SJSA1 (cell line): ENCODE results near the gene P2RX3. TPM values are rescaled to one million over a fixed set of nuclear protein-coding genes. Genes with fewer than 3 reads are reported as not detected.

ENCODE experiments used
- DNase-seq, 2 experiments: peaks; one replicate each; pipeline ENCODE4 v3.0.0-alpha.2; 2015 to 2020; ENCODE audit warnings: low spot score in 2 of 2, low read depth in 1 of 2
- H3K27ac ChIP-seq: fragments of 250-450 bp; sonication (Bioruptor Pico); 2 replicates; pipeline ENCODE4 v1.5.1; 2020; ENCODE audit warnings: mild to moderate bottlenecking, moderate library complexity
- H3K27me3 ChIP-seq: fragments of 250-450 bp; sonication (Bioruptor Pico); replicated peaks from 2 replicates; pipeline ENCODE4 v1.5.1; 2020; ENCODE audit warnings: mild to moderate bottlenecking, moderate library complexity
- H3K36me3 ChIP-seq: fragments of 250-450 bp; sonication (Bioruptor Pico); 2 replicates; pipeline ENCODE4 v1.5.1; 2020; ENCODE audit warnings: mild to moderate bottlenecking
- H3K4me1 ChIP-seq: fragments of 250-450 bp; sonication (Bioruptor Pico); replicated peaks from 2 replicates; pipeline ENCODE4 v1.6.1; 2021; ENCODE audit warnings: mild to moderate bottlenecking
- H3K4me3 ChIP-seq: fragments of 250-450 bp; sonication (Bioruptor Pico); 2 replicates; pipeline ENCODE4 v1.5.1; 2020; ENCODE audit warnings: mild to moderate bottlenecking
- H3K9me3 ChIP-seq: fragments of 250-450 bp; sonication (Bioruptor Pico); replicated peaks from 2 replicates; pipeline ENCODE4 v1.5.1; 2020; ENCODE audit warnings: mild to moderate bottlenecking
- total RNA-seq: library from RNA; depleted of rRNA; stranded (reverse); fragments of >200 nt; shearing (Covaris generic); gene quantifications from 2 replicates; pipeline ENCODE4 v1.2.3, GENCODE V29; 2014

The P2RX3 gene
- total RNA-seq, 1 experiment from 2014 or later = not detected

GRCh38 chr11:57368845-57369232 lies 30.7 kb downstream of the P2RX3 start:
- Histone ChIP-seq H3K27me3 (peaks cover 3% of the 10 kb centered on the region; the same call in 1 of the 2 replicates), H3K9me3 (no peaks in the 10 kb centered on the region), H3K4me3 (no peak overlapping the region), H3K36me3 (no peaks in the 10 kb centered on the region), H3K4me1 (no peaks in the 10 kb centered on the region; the same call in 1 of the 2 replicates), H3K27ac (no peak overlapping the region)
- DNase-seq = no peak

- H3K4me1 ChIP-seq = no peaks in the 10 kb centered on the region; the same call in 1 of the 2 replicates
- no peak overlapping the region for H3K27ac ChIP-seq
- no peak for DNase-seq
- H3K36me3 ChIP-seq = no peaks in the 10 kb centered on the region
- H3K4me3 ChIP-seq = no peak overlapping the region
- H3K9me3 ChIP-seq = no peaks in the 10 kb centered on the region
- H3K27me3 ChIP-seq = peaks cover 3% of the 10 kb centered on the region; the same call in 1 of the 2 replicates
Observed at GRCh38 chr11:57370251-57370650, 32.1 kb downstream of the P2RX3 start.

GRCh38 chr11:57370941-57371340 lies 32.8 kb downstream of the P2RX3 start:
- no peak for DNase-seq
- no peaks in the 10 kb centered on the region for H3K36me3 ChIP-seq
- no peak overlapping the region for H3K4me3 ChIP-seq
- H3K27me3 ChIP-seq = peaks cover 3% of the 10 kb centered on the region; the same call in 1 of the 2 replicates
- no peaks in the 10 kb centered on the region for H3K9me3 ChIP-seq
- no peak overlapping the region for H3K27ac ChIP-seq
- H3K4me1 ChIP-seq = no peaks in the 10 kb centered on the region; the same call in 1 of the 2 replicates

GRCh38 chr11:57373146-57373545 lies 35.0 kb downstream of the P2RX3 start:
- no peak for DNase-seq
- Histone ChIP-seq H3K36me3 (no peaks in the 10 kb centered on the region), H3K9me3 (no peaks in the 10 kb centered on the region), H3K27me3 (no peaks in the 10 kb centered on the region), H3K4me1 (no peaks in the 10 kb centered on the region; the same call in 1 of the 2 replicates), H3K4me3 (no peak overlapping the region), H3K27ac (no peak overlapping the region)

GRCh38 chr11:57374966-57375365 lies 36.8 kb downstream of the P2RX3 start:
- Histone ChIP-seq H3K27me3 (0 out of 2 replicates have a peak, but pooled peaks cover 3% of the 10 kb centered on the region), H3K36me3 (no peaks in the 10 kb centered on the region), H3K4me1 (no peaks in the 10 kb centered on the region; the same call in 1 of the 2 replicates), H3K9me3 (no peaks in the 10 kb centered on the region), H3K27ac (no peak overlapping the region), H3K4me3 (no peak overlapping the region)
- no peak for DNase-seq

GRCh38 chr11:57375490-57375889 lies 37.3 kb downstream of the P2RX3 start:
- Histone ChIP-seq H3K4me3 (no peak overlapping the region), H3K9me3 (no peaks in the 10 kb centered on the region), H3K27me3 (0 out of 2 replicates have a peak, but pooled peaks cover 3% of the 10 kb centered on the region), H3K36me3 (no peaks in the 10 kb centered on the region), H3K27ac (no peak overlapping the region), H3K4me1 (no peaks in the 10 kb centered on the region)
- DNase-seq = no peak

- no peak overlapping the region for H3K27ac ChIP-seq
- no peaks in the 10 kb centered on the region for H3K4me1 ChIP-seq
- no peaks in the 10 kb centered on the region for H3K36me3 ChIP-seq
- 0 out of 2 replicates have a peak, but pooled peaks cover 3% of the 10 kb centered on the region for H3K27me3 ChIP-seq
- DNase-seq = no peak
- no peaks in the 10 kb centered on the region for H3K9me3 ChIP-seq
- no peak overlapping the region for H3K4me3 ChIP-seq
Observed at GRCh38 chr11:57376095-57377090, 38.2 kb downstream of the P2RX3 start.

- 0 out of 2 replicates have a peak, but pooled peaks cover 3% of the 10 kb centered on the region for H3K27me3 ChIP-seq
- DNase-seq = no peak
- H3K4me3 ChIP-seq = no peak overlapping the region
- H3K4me1 ChIP-seq = no peaks in the 10 kb centered on the region
- no peaks in the 10 kb centered on the region for H3K9me3 ChIP-seq
- H3K27ac ChIP-seq = no peak overlapping the region
- no peaks in the 10 kb centered on the region for H3K36me3 ChIP-seq
Observed at GRCh38 chr11:57377107-57377506, 39.0 kb downstream of the P2RX3 start.

GRCh38 chr11:57378186-57378585 lies 40.0 kb downstream of the P2RX3 start:
- H3K9me3 ChIP-seq = no peaks in the 10 kb centered on the region
- H3K27me3 ChIP-seq = 0 out of 2 replicates have a peak, but pooled peaks cover 3% of the 10 kb centered on the region
- no peaks in the 10 kb centered on the region for H3K4me1 ChIP-seq
- no peak for DNase-seq
- H3K36me3 ChIP-seq = no peaks in the 10 kb centered on the region
- H3K27ac ChIP-seq = no peak overlapping the region
- H3K4me3 ChIP-seq = no peak overlapping the region

GRCh38 chr11:57379732-57380131 lies 41.6 kb downstream of the P2RX3 start:
- no peak overlapping the region for H3K4me3 ChIP-seq
- no peak for DNase-seq
- no peaks in the 10 kb centered on the region for H3K4me1 ChIP-seq
- H3K36me3 ChIP-seq = no peaks in the 10 kb centered on the region
- no peak overlapping the region for H3K27ac ChIP-seq
- H3K27me3 ChIP-seq = peaks cover 8% of the 10 kb centered on the region
- H3K9me3 ChIP-seq = no peaks in the 10 kb centered on the region

GRCh38 chr11:57380975-57381374 lies 42.8 kb downstream of the P2RX3 start, which contains the start of gene PRG3:
Gene PRG3 (minus strand): TSS chr11:57381150. CDS start chr11:57380708, 442 bp downstream.
- DNase-seq = no peak
- Histone ChIP-seq H3K4me1 (no peaks in the 10 kb centered on the region), H3K36me3 (no peaks in the 10 kb centered on the region), H3K4me3 (no peak within 1 kb of the TSS), H3K27ac (no peak within 1 kb of the TSS), H3K9me3 (no peaks in the 10 kb centered on the region), H3K27me3 (peaks cover 13% of the 10 kb centered on the region)

- no peak for DNase-seq
- no peaks in the 10 kb centered on the region for H3K36me3 ChIP-seq
- H3K27me3 ChIP-seq = peaks cover 14% of the 10 kb centered on the region
- no peaks in the 10 kb centered on the region for H3K4me1 ChIP-seq
- no peak overlapping the region for H3K4me3 ChIP-seq
- no peak overlapping the region for H3K27ac ChIP-seq
- no peaks in the 10 kb centered on the region for H3K9me3 ChIP-seq
Observed at GRCh38 chr11:57386178-57386940, 48.2 kb downstream of the P2RX3 start.

- Histone ChIP-seq H3K9me3 (no peaks in the 10 kb centered on the region), H3K36me3 (no peaks in the 10 kb centered on the region), H3K4me3 (no peak overlapping the region), H3K4me1 (no peaks in the 10 kb centered on the region), H3K27ac (no peak overlapping the region), H3K27me3 (peaks cover 14% of the 10 kb centered on the region)
- DNase-seq = no peak
Observed at GRCh38 chr11:57387289-57388030, 49.3 kb downstream of the P2RX3 start.
